Measurements from ENCODE around the gene LRCH4. TPM values are rescaled to one million over a fixed set of nuclear protein-coding genes. Genes with fewer than 3 reads are reported as not detected.
A peak's percentile ranks its signal among the peaks of the same experiment; 100 is the strongest.
"Not testable (repeated sequence)": the region's sequence is repeated elsewhere in the genome, so short reads cannot be mapped to it uniquely, and the experiment has no call there.

The LRCH4 gene
- total RNA-seq, 1 donor from 2014 or later = 25.8 TPM

DNA sequence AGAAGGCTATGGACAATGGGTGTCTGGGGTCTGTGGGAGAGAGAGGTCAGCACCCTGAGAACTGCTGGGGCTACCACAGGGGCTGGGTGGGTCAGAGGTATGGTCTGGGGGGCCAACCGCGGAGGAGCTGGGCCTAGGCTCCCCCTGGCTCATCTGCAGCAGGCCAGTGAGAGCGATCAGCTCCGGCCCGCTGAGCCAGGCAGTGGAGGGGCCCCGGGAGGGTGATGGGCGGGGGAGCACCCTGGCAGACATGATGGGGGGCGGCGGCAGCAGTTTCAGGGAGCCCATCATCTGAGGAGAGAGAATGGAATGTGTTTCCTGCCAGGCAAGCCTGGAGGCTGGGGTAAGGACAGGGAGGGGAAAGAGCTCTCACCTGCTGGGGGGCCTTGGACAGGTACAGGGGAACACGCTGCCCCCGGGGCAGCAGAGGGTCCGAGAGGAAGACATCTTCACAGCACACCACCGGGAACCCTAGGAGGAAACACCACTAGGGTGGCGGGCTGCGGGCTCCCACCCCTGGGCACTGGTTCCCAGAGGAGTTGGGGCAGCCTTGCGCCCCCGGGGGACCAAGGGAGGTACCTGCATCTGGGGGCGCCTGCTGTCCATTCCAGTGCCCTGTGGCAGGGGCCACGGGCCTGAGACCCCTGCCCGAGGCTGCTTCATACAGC lies 13.5 kb downstream of the LRCH4 start:
- intact Hi-C loops (cut with DNase I) = no loop called here
- DNase-seq (ENCODE audit: low spot score) = no peak

DNA sequence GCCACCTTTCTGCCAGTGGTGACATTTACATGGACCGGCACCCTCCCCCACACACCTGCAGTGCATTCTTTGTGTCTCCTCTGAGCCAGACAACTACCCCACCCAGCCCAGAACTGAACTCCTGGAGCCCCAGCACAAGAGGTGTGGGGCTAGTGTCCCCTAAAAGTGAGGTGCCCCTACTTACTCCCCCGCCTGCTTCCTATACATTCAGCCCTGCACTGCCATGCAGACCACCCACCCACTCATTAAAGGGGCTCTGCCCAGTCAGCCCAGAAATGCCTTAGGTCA lies 14.2 kb downstream of the LRCH4 start:
- DNase-seq (ENCODE audit: low spot score) = no peak
- intact Hi-C loops (cut with DNase I) = no loop called here

DNA sequence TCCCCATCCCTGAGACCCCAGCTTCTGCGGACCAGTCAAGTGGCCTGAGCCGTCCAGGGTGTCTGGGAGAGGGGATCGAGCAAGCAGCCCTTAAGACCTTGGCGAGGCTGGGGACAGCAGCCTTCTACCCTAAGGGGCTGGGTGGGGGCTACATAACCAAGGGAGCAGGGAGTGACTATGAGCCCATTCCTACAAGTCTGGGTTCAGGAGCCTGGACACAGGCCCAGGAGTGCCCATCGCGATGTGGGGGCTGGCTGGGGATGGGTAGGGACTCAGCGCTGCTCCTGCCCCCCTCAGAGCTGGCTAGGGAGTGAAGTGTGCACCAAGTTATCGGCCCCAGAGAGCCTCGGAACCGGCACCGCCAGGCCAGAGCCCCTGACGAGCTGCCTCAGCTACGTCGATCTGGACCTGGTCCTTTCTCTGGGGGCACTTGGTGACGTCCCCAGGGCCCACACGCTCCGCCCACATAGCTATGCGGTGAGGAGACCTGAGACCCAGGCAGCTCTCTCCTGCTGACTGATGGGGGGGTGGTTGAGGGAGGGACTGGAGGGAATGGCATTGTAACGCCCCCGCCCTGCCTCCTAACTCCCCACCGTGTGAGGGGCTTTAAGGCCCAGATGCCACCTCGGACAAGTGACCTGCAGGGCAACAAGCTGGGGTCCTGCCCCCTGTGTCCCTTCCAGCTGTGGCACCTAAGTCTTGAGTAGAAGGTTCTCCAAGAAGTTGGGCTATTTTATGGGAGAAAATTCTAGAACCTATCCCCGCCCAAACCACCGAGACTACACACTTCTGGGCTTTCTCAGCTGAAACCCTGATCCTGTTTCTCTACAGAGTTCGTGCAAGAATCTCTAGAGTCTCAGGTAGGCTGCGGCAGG lies 14.7 kb downstream of the LRCH4 start:
- DNase-seq (ENCODE audit: low spot score) = no peak

DNA sequence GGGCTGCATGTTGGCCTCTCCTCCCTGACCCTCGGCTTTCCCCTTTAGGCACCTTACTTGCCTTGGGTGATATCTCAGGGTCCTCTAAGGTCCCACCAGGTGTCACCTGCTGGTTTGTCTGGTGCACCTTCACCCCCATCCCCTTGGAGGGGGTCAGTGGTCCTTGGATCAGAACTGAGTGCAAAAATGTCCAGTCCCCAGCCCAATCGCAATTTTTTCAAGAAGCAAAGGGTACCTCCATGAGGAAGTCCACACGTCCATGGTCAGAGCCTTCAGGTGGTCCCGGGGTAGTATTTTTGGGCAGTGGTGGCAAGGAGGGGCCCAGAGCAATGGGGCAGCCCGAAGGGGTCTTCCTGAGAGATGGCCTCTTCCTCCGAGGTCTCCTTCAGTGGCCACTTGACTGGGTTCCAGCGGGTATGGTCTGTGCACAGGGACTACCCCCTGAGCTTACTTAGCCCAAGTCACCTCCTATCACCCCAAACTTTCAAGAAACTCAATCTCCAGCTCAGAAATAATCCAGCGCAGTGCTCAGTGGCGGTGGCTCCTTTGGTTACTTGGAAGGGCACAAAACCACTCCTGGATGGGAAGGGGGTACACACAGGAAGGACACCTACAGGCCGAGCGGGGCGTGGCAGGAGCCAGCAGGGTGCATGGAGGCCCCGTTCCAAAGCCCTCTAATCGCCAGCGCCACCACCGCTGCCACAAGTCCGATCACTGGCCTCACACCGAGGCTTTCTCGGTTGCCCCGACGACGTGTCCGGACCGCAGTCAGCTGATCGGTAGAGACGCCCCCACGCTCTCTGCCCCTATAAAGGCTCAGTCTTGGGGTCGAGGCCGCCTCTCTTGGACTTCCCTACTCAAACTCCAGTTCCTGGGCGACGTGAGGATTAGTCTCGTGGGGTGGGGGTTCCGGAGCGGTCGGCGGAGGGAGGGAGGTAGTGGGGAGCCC lies 16.8 kb downstream of the LRCH4 start:
- no peak for DNase-seq (ENCODE audit: low spot score)
- intact Hi-C loops (cut with DNase I) = no loop called here

More for the DNA sequence above, 14.7 kb downstream of the LRCH4 start:
- intact Hi-C loops (cut with DNase I) = no loop called here

DNA sequence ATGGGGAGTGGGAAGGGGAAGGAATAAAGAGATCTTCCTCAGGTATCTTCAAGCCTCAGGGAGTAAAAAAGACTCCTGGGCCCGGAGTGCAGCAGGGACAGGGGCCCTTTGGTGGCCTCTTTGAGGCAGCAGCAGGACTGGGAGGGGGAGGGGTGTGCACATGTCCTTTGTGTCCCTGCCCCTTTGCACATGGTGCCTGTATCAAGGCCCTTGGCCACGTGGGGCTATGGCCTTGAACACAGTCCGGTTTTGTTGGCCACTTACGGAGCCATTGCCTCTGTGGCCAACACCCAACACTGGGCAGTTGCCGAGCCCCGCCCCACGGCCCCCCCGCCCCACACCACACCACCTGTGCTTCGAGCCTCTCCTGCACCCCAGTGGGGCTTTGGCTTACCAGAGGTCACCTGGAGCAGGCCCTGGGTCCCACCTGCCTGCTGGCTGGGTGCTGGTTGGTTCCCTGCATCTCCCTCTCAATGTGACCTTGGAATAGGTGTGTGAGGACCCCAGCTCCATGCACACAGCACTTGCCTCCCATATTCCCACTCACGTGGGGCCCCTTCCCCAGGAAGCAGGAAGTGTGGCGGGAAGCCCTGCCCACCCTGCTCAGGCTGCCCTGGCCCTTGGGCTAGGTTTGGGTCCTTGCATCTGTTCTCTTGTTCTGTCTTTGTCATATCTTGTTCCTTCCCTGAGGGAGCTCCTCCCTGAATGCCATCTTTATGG lies 17.6 kb downstream of the LRCH4 start:
- intact Hi-C loops (cut with DNase I) = no loop called here
- DNase-seq (ENCODE audit: low spot score) = no peak

DNA sequence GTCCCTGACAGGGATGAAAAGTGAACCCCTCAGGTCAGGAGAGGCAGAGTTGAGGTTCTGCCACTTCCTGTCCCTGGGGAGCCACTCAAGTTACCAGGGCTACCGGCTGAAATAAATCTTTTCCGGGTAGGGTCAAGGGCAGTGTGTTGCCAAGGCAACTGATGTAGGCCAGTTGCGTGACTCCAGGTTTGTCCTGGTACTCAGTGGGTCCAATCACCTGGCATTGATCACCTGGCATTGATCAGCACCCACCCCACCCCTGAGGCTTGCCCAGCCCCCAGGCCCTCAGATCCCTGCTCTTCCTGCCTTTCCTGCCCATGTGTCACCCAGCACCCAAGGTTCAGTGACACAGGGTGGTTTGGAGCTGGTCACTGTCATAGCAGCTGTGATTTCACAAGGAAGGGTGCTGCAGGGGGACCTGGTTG lies 18.2 kb downstream of the LRCH4 start:
- no peak for DNase-seq (ENCODE audit: low spot score)
- intact Hi-C loops (cut with DNase I) = no loop called here

DNA sequence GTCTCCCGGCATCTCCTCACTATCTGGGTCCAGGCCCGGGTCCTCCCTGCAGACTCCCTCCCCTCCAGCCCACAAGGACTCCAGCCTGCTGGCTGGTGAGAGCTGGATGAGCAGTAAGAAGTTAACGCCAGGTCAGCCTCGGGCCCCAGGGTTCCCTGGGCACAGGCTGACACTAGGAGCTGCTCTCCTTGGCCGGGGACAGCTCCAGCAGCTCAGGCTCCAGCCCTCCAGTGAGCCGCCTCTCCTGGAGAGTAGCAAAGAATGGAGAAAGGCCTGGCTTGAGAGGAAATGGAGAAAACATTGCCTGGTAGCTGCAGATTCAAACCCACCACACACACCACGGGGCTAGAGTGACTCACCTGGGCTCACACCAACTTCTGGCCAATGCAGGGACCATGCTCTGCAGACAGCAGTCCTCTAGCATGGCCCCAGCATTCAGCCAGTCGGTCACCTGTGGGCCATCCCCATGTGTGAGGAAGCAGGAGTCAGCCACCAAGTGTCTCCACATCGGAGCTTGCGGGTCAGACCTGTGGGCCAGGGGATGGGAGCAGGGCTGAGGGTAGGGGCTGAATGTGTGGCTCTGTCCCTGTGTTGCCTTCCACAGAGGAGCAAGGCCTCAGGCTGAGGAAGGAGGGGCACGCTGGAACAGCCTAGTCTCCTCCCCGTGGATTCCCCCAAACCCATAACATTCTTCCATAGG lies 18.7 kb downstream of the LRCH4 start:
- no peak for DNase-seq (ENCODE audit: low spot score)
- intact Hi-C loops (cut with DNase I) = no loop called here

DNA sequence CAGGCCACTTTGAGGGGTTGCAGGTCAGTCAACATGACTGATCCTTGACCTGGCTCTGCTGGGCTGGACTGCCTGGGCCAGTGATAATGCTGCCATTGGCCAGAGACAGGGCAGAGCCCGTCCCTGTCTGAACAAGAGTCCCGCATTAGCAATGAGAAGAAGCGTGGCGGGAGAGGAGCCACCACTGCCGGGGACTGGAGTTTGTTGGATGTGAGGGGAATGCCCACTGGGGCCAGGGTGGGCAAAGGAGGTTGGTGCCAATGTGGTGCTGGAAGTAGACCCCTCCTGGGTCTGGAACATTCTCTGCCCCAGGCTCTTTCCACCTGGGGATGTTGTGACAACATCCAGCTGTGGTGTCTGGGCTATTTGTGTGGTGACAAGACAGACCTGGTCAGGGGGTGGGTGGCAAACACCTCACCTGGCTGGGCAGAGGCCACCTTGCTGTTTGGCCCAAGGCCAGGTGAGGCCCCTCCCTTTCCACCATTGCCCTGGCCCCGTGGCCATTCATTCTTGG lies 19.9 kb downstream of the LRCH4 start:
- DNase-seq (ENCODE audit: low spot score) = no peak
- intact Hi-C loops (cut with DNase I) = no loop called here

DNA sequence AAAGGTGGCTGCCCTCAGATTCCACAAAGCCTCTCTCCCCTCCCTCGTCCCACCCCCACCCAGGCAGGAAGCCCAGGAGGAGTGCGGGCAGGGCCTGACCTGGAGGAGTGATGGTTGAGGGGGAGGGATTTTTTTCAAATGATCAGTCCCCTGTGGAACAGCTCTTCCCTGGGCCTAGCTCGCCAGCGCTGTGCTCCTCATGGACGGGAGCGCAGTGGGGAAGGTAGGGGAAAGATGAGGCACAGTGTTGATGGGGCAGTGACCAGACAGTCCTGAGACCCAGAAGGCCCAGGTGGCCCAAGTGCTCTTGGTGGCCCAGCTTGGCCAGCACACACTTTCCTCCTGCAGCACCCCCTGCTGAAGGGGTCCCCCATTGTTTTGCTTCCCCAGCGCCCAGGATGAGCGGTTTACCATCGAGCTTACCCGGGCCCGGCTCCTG lies 20.8 kb downstream of the LRCH4 start:
- intact Hi-C loops (cut with DNase I) = no loop called here
- no peak for DNase-seq (ENCODE audit: low spot score)

DNA sequence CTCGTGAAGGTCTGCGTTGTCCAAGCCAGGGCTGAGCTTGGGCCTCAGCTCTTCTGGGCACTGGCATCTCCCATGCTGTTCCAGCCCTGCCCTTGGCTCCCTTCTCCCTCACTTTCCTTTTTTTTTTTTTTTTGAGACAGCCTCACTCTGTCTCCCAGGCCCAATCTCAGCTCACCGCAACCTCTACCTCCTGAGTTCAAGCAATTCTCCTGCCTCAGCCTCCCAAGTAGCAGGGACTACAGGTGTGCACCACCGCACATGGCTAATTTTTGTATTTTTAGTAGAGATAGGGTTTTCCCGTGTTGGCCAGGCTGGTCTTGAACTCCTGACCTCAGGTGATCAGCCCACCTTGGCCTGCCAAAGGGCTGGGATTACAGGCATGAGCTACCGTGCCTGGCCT lies 21.5 kb downstream of the LRCH4 start:
- not testable (repeated sequence) for DNase-seq (ENCODE audit: low spot score)
- intact Hi-C loops (cut with DNase I) = loop anchor here (1.0 kb wide), 1 partner anchor 127 kb away; no protein-coding TSS in a partner anchor

DNA sequence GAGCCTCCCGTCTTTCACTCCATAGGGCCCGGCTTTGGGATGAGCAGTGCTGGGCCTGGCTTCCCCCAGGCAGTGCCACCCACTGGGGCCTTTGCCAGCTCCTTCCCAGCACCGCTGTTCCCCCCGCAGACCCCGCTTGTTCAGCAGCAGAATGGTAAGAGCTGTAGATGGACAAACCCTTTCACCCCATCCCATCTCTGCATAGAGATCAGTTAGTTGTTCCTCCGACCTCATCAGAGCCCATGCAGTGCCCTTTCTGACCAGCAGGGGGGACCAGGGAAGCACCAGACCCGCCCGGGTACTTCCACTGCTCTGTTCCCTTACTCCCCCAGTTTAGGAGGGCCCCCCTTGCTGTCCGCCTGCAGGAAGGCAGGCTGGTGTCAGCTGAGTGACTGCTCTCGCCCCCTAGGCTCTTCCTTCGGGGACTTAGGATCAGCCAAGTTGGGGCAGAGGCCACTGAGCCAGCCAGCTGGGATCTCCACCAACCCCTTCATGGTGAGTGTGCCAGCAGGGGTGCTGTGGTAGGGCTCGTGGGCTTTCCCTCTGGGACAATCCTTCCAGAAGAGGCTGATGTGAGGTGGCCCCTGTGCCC lies 22.0 kb downstream of the LRCH4 start:
- DNase-seq (ENCODE audit: low spot score) = peak; percentile 91
- intact Hi-C loops (cut with DNase I) = loop anchor here (1.0 kb wide), 1 partner anchor 127 kb away; no protein-coding TSS in a partner anchor

DNA sequence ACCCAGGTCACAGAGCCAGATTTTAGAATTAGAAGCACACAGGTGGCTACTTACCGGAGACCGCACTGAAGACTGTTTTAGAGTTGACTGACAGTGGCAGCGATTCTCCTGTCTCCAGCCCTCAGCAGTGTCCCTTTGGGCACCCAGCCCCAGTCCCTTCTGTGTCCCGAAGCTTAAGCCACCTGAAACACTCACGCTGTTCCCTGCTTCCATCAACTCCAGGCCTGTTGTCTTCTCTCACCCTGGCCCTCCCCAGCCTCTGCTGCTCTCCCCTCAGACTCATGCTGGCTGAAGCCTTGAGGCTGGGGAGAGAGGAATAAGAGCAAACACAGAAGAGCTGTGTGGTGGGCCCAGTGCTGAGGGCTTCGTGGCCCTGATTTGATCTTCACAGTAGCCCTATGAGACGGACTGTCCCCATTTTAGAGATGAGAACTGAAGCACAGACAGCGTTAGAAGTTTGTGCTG lies 22.8 kb downstream of the LRCH4 start:
- intact Hi-C loops (cut with DNase I) = no loop called here
- DNase-seq (ENCODE audit: low spot score) = no peak

DNA sequence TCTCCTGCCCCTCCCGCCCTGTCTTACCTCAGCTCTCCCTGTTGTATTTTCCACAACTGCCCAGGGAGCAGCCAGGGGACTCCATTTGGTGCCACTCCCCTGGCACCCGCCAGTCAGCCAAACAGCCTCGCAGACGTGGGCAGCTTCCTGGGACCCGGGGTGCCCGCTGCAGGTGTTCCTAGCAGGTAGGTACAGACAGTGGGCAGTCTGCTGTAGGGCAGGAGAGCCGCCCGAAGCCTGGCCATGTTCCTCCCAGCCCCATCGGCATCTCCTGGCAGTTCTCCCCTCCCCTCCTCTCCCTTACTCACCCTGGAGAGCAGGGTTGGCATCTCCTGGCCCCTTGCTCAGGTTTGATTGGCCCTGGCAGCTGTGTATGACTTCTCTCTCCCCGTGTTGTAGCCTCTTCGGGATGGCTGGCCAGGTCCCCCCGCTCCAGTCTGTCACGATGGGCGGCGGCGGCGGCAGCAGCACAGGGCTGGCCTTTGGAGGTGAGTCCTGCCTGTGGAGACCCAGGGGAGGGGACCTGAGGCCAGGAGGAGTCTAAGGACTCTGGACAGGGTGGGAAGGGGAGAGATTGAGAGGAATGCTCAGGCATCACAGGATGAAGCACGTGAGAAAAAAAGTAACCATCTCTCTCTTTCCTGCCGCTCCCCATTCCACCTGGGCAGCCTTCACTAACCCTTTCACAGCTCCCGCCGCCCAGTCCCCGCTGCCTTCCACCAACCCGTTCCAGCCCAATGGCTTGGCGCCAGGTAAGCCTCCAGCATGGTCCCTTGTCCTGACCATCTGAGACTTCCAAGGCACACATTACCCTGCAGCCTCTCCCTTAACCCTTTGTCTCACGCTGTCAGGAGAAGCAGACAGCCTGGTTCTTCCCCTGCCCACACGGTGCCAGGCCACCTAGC lies 23.5 kb downstream of the LRCH4 start:
- intact Hi-C loops (cut with DNase I) = no loop called here
- no peak for DNase-seq (ENCODE audit: low spot score)

DNA sequence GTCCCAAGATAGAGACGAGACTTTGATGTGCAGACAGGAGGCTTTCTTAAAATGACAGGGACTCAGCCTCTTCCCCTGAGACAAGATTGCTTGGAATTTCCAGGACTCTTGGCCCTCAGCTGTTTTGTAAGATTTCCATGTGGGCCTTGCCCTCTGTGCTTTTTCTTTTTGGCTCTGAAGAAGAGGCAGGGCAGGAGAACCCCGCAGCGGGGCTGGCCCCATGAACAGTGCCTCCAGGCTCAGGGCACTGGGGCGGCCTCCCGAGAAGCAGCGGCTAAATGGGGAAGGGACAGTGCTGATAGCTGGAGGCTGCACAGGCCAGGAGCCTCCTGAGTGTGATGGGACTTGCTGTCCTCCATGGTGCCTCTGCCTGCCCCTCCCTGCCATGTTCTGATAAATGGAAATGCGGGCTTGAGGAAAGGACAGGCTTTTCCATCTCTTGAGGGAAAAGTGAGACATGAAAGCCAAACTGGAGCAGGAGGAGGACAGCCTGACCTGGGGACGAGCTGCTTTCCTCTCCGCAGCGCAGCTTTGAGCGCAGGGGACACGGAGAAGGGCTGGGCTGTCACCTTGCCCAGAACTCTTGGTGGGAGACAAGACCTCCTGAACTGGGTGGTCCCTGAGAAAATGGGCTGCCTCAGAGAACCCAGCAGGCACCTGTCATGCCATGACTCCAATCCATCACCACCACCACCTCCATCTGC lies 24.3 kb downstream of the LRCH4 start:
- no peak for DNase-seq (ENCODE audit: low spot score)
- intact Hi-C loops (cut with DNase I) = no loop called here

DNA sequence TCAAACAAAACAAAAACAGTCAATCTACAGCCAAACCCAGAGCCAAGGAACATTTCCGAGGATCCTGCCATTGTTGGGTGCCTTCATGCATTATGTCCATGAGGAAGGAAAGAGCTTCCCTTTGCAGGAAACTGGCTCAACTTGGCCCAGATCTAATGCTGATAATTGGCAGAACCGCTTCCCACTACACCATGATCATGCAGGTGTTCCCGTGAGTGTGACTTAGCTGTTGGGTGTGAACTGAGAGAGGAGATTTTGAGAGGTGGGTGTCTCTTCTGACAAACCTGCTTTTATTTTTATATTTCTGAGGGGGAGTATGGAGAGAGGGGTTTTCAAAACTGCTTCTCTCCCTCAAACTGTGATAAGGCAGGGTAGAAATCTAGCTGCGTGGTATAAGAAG lies 26.8 kb downstream of the LRCH4 start:
- DNase-seq (ENCODE audit: low spot score) = no peak
- intact Hi-C loops (cut with DNase I) = loop anchor here (1.0 kb wide), 2 partner anchors 76 to 90 kb away; partner anchors contain the start of gene NYAP1

DNA sequence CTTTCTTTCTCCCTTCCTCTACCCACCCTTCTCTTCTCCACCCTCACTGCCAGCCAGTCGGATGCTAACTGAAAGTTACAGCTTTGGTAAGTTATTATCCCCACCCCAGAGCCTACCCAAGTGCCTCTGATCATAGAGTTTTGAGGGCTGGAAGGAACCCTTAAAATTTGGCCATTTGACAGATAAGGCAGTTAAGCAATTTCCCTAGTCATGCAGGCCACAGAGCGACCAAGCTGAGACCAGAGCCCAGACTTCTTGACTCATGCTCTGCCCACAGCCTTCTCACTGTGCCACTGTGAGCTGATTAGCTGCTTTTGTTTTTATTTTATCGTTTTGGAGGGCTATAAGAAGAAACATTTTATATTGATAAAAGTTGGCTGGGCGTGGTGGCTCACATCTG lies 29.4 kb downstream of the LRCH4 start:
- intact Hi-C loops (cut with DNase I) = no loop called here
- DNase-seq (ENCODE audit: low spot score) = no peak
